ENCODE measurements around the gene CELF2.

Gene CELF2

DNA sequence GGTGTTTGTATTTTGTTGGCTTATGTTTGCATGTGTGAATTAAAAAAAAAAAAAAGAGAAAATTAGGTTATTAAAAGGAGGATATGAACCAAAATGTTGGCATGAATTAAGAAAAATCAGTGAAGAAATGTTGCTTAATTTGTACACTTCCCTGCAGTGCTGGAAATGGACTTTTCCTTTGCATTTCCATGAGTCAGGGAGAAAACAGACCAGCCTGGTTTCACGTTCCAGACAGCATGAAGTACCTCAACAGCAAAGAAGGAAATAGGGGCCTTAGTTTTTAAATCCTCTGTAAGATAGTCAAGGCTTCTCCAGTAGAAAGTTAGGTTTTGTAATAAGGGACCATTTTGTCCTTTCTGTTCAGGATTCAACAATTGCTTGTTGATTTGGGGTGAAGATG, 159.7 kb downstream of the CELF2 start:
- TF ChIP-seq, protein P1, sequence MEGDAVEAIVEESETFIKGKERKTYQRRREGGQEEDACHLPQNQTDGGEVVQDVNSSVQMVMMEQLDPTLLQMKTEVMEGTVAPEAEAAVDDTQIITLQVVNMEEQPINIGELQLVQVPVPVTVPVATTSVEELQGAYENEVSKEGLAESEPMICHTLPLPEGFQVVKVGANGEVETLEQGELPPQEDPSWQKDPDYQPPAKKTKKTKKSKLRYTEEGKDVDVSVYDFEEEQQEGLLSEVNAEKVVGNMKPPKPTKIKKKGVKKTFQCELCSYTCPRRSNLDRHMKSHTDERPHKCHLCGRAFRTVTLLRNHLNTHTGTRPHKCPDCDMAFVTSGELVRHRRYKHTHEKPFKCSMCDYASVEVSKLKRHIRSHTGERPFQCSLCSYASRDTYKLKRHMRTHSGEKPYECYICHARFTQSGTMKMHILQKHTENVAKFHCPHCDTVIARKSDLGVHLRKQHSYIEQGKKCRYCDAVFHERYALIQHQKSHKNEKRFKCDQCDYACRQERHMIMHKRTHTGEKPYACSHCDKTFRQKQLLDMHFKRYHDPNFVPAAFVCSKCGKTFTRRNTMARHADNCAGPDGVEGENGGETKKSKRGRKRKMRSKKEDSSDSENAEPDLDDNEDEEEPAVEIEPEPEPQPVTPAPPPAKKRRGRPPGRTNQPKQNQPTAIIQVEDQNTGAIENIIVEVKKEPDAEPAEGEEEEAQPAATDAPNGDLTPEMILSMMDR (IDR thresholded peaks at IDR 0.05; ENCODE audit: insufficient read depth, missing control alignments), result no peak
- no peak for FAIRE-seq

DNA sequence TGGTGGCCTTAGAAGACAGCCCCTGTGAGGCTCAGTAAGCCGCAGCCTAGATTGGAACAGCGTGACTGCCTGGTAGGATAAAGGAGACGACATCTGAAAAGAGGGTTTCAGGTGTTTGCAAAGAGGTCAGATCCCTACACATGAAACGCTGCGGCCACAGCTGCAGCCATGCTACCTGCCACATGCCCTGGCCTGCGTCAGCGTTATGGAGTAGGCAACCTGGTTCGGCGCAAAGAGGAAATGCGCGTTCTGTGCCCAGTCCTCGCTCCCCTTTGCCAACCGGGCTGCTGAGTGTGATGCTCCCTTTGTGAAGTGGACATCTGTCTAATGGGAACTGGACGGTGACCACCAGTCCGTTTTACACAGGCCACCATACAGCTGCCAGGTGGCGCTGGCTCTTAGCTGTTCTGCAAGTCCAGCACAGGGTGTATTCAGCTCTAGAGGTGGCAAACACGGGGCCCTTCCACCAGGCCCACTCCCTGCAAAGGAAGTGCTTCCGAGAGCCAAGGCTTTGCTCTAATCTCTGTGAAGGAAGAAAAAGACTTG, 160.3 kb downstream of the CELF2 start:
- DNase-seq (ENCODE audit: insufficient read length, low spot score) (no peak), FAIRE-seq (no peak)
- TF ChIP-seq, protein P1 (IDR thresholded peaks at IDR 0.05; ENCODE audit: insufficient read depth, missing control alignments), result peak; percentile 25

More for the DNA sequence above, 159.7 kb downstream of the CELF2 start:
- no peak for DNase-seq (ENCODE audit: insufficient read length, low spot score)

DNA sequence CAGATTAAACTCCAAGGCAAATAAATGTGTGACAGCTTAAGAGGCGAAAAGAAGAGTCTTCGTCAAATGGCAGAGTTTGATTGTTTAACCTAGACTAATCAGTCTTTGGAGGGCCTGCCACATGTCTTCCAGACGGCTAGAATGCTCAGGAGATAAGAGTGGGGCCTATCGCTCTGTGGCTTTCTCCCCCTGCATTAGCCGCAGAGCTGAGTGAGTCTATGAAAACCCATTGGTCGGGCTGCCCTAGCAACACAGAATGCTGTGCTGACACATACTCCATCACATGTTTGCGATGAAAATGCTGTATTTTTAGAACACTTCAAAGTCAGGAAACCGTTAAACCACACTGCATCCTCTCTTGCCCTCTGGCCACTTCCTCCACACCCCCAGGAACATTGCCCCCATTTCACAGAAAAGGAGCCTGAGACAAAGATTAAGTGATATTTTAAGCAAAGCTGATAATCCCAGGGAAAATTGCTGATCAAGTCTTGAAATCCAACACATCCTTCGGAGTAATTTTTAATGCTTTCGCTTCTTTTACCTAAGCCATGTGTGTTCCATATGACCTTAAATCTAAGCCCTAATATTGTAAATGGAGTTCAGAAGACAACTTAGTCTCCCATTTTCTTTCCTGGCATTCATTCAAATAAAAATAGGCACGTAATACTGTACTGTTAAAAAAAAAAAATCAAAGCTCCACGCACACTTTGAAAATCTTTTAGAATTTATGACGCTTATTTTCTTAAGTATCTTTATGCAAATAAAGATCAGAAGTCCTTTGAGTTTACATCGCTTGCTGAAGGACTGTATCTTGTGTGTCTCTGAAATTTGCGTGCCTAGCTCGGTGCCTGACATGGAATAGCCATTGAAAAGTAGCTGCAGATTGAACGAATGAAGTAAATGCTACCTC, 161.2 kb downstream of the CELF2 start:
- DNase-seq (ENCODE audit: insufficient read length, low spot score) (no peak), FAIRE-seq (no peak)
- TF ChIP-seq, protein P1 (IDR thresholded peaks at IDR 0.05; ENCODE audit: insufficient read depth, missing control alignments), result no peak

DNA sequence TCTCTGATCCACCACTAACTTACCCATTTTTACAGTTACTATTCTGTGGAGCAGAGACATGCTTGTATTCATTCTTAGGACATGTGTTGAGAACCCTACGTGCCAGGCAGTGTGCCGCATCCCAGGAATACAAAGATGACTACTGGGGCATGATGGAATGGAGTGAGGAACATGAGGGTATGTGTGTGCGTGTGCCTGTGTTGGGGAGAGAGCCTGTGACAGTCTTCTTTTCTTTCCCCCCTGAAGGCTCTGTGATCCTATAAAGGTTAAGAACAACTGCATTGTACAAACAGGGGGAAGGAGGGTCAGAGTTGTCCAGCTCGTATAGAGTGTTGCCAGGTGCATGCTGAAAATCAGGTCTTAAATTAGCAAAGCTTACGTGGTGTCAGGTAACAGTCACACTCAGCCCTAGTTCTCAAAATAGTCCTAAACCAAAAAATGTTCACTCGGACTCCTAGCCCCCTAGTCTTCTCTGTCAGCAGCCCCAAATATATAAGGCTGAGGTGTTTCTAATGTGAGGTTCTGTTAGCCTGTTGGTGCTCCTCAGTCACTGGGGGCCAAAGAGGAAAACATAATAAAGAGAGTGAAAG, 161.9 kb downstream of the CELF2 start:
- no peak for DNase-seq (ENCODE audit: insufficient read length, low spot score)
- TF ChIP-seq, protein P1 (IDR thresholded peaks at IDR 0.05; ENCODE audit: insufficient read depth, missing control alignments), result no peak
- no peak for FAIRE-seq

DNA sequence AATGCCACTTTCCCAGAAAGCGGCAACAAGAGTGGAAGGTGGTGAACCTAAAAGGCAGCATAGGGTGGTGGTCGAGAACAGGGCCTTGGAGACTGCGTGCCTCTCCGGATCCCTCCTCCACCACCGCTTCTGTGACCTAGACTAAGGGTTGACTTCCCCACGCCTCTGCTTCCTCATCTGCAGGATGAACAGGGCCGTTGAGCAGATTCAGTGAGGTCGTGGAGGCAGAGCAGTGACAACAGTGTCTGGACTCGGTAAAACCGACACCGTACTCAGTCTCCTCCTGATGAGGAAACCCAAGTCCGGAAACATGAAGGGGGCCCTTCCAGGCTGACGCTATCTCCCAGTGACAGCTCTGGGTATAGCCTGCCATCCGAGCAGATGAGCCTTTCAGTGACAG, 162.6 kb downstream of the CELF2 start:
- FAIRE-seq, result no peak
- TF ChIP-seq, protein P1 (IDR thresholded peaks at IDR 0.05; ENCODE audit: insufficient read depth, missing control alignments), result no peak
- DNase-seq (ENCODE audit: insufficient read length, low spot score), result no peak

DNA sequence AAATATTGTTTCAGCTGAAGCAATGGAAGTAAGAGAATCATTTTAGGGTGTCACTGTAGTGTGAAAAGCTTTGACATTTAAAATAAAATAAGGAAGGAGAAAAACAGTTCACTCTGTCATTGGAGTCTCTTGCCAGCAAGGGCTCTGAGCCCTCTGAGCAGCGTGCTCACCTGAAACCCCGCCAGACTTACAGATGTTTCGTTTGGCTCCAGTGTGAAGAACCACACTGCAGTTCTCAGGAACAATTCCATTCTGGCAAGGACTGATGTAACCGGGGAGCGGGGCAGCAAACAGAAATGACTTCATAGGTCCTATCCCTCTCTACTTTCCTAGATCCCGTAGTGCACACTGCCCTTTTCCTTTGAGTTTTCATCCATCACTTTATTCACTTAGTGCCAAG, 164.3 kb downstream of the CELF2 start:
- FAIRE-seq (no peak), DNase-seq (ENCODE audit: insufficient read length, low spot score) (no peak)
- TF ChIP-seq, protein P1 (IDR thresholded peaks at IDR 0.05; ENCODE audit: insufficient read depth, missing control alignments), result no peak
